ENCODE results near the gene GPAM.

- TF ChIP-seq CTCF (IDR thresholded peaks at IDR 0.05) (no peak), POLR2A (IDR thresholded peaks at IDR 0.05) (no peak)
These were observed 7.0 kb downstream of the GPAM start for GRCh38 chr10:112176543-112176942.

All from right lobe of liver (tissue), 4 donors.